ENCODE data around the gene NCOA1.

NCOA1 gene

DNA sequence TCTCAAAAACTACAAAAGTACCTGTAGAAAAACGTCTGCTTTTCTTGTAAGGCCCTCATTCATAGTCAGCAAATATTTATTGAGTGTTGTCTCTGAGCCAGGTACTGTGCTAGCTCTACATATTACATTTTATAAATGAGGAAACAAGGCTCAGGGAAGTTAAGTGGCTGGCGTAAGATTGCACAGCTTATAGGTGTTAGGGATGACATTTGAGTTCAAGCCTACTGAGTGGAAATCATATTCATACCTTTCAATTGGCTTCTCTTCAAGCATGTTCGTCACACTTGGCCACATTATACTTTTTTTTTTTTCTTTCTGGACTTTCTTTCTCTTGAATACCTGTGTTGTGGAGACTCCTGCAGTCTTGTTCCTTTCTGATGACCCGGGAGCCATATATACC lies 5.9 kb downstream of the NCOA1 start:
- DNase-seq (ENCODE audit: low read depth in 1 of 2, low spot score in 1 of 2): no peak
- Histone ChIP-seq H3K4me3 (replicated peaks; ENCODE audit: insufficient read depth, low read length) (no peak overlapping the region), H3K27me3 (ENCODE audit: insufficient read depth, poor library complexity, severe bottlenecking) (no peaks in the 10 kb centered on the region), H3K27ac (replicated peaks) (no peak overlapping the region)
- no peak for TF ChIP-seq POLR2AphosphoS5 (IDR thresholded peaks at IDR 0.05; ENCODE audit: low read depth)
- TF ChIP-seq SPI1 (IDR thresholded peaks at IDR 0.05; ENCODE audit: borderline replicate concordance, low read depth): no peak
- TF ChIP-seq, protein P1, sequence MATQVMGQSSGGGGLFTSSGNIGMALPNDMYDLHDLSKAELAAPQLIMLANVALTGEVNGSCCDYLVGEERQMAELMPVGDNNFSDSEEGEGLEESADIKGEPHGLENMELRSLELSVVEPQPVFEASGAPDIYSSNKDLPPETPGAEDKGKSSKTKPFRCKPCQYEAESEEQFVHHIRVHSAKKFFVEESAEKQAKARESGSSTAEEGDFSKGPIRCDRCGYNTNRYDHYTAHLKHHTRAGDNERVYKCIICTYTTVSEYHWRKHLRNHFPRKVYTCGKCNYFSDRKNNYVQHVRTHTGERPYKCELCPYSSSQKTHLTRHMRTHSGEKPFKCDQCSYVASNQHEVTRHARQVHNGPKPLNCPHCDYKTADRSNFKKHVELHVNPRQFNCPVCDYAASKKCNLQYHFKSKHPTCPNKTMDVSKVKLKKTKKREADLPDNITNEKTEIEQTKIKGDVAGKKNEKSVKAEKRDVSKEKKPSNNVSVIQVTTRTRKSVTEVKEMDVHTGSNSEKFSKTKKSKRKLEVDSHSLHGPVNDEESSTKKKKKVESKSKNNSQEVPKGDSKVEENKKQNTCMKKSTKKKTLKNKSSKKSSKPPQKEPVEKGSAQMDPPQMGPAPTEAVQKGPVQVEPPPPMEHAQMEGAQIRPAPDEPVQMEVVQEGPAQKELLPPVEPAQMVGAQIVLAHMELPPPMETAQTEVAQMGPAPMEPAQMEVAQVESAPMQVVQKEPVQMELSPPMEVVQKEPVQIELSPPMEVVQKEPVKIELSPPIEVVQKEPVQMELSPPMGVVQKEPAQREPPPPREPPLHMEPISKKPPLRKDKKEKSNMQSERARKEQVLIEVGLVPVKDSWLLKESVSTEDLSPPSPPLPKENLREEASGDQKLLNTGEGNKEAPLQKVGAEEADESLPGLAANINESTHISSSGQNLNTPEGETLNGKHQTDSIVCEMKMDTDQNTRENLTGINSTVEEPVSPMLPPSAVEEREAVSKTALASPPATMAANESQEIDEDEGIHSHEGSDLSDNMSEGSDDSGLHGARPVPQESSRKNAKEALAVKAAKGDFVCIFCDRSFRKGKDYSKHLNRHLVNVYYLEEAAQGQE (IDR thresholded peaks at IDR 0.05; ENCODE audit: insufficient replicate concordance, low read depth): no peak
- no peak for TF ChIP-seq GABPA (IDR thresholded peaks at IDR 0.05; ENCODE audit: low read depth)
- TF ChIP-seq CTCF (IDR thresholded peaks at IDR 0.05; ENCODE audit: insufficient read depth, low read length): no peak

GRCh38 chr2:24497685-24498084 lies 6.6 kb downstream of the NCOA1 start:
- no peak for DNase-seq (ENCODE audit: low read depth in 1 of 2, low spot score in 1 of 2)
- Histone ChIP-seq H3K27ac (replicated peaks) (no peak overlapping the region), H3K4me3 (replicated peaks; ENCODE audit: insufficient read depth, low read length) (no peak overlapping the region), H3K27me3 (ENCODE audit: insufficient read depth, poor library complexity, severe bottlenecking) (no peaks in the 10 kb centered on the region)
- no peak for TF ChIP-seq SPI1 (IDR thresholded peaks at IDR 0.05; ENCODE audit: borderline replicate concordance, low read depth)

- no peak for DNase-seq (ENCODE audit: low read depth in 1 of 2, low spot score in 1 of 2)
- no peaks in the 10 kb centered on the region for H3K27me3 ChIP-seq (ENCODE audit: insufficient read depth, poor library complexity, severe bottlenecking)
- TF ChIP-seq SPI1 (IDR thresholded peaks at IDR 0.05; ENCODE audit: borderline replicate concordance, low read depth) (no peak), GABPA (IDR thresholded peaks at IDR 0.05; ENCODE audit: low read depth) (no peak), POLR2AphosphoS5 (IDR thresholded peaks at IDR 0.05; ENCODE audit: low read depth) (no peak), CTCF (IDR thresholded peaks at IDR 0.05; ENCODE audit: insufficient read depth, low read length) (no peak)
- TF ChIP-seq, protein P1 (IDR thresholded peaks at IDR 0.05; ENCODE audit: insufficient replicate concordance, low read depth): no peak
Observed at GRCh38 chr2:24498121-24498520, 7.1 kb downstream of the NCOA1 start.

GRCh38 chr2:24501813-24502212 lies 10.8 kb downstream of the NCOA1 start:
- TF ChIP-seq GABPA (IDR thresholded peaks at IDR 0.05; ENCODE audit: low read depth) (no peak), CTCF (IDR thresholded peaks at IDR 0.05; ENCODE audit: insufficient read depth, low read length) (no peak), POLR2AphosphoS5 (IDR thresholded peaks at IDR 0.05; ENCODE audit: low read depth) (no peak)
- TF ChIP-seq, protein P1 (IDR thresholded peaks at IDR 0.05; ENCODE audit: insufficient replicate concordance, low read depth): no peak
- no peak for DNase-seq (ENCODE audit: low read depth in 1 of 2, low spot score in 1 of 2)
- Histone ChIP-seq H3K27me3 (ENCODE audit: insufficient read depth, poor library complexity, severe bottlenecking) (no peaks in the 10 kb centered on the region), H3K4me3 (replicated peaks; ENCODE audit: insufficient read depth, low read length) (no peak overlapping the region), H3K27ac (replicated peaks) (no peak overlapping the region)

More at GRCh38 chr2:24498121-24498520, 7.1 kb downstream of the NCOA1 start:
- Histone ChIP-seq H3K4me3 (replicated peaks; ENCODE audit: insufficient read depth, low read length) (no peak overlapping the region), H3K27ac (replicated peaks) (no peak overlapping the region)

Data from HL-60 (cell line).